Right cardiac atrium (tissue), 5 donors: ENCODE data around the gene PPP2R1A. TPM values are rescaled to one million over a fixed set of nuclear protein-coding genes. Genes with fewer than 3 reads are reported as not detected.
A peak's percentile ranks its signal among the peaks of the same experiment; 100 is the strongest.
"Not testable (repeated sequence)": the region's sequence is repeated elsewhere in the genome, so short reads cannot be mapped to it uniquely, and the experiment has no call there.

Source experiments
- ATAC-seq, 2 donors: fragments of 200-7000 bp; cut with Tn5 transposase; one replicate each; pipeline versions ENCODE4 v1.8.0 to v1.9.1; 2020; ENCODE audit warnings: moderate library complexity in 2 of 2, mild to moderate bottlenecking in 1 of 2
- DNase-seq, 3 donors: peaks; one replicate each; pipeline ENCODE4 v3.0.0-alpha.2; 2020
- H3K27ac ChIP-seq: one replicate; pipeline ENCODE4 v1.5.1; 2013; ENCODE audit warnings: mild to moderate bottlenecking, low read length, control low read depth, moderate library complexity
- H3K27me3 ChIP-seq: one replicate; pipeline ENCODE4 v1.6.1; 2013; ENCODE audit not compliant: control insufficient read depth, insufficient read depth
- H3K4me1 ChIP-seq: one replicate; pipeline ENCODE4 v1.6.1; 2013; ENCODE audit warnings: low read length; ENCODE audit not compliant: control insufficient read depth, insufficient read depth
- H3K4me3 ChIP-seq: one replicate; pipeline ENCODE4 v1.5.1; 2013; ENCODE audit warnings: low read length, control low read depth
- H3K9me3 ChIP-seq: one replicate; pipeline ENCODE4 v1.6.1; 2013; ENCODE audit warnings: low read length; ENCODE audit not compliant: control insufficient read depth
- WGBS: extraction: QIAGEN DNeasy Blood & Tissue Kit; methylation state at CpG from one replicate; pipeline ENCODE4 v1.1.7; 2013; 5-methylcytosine and 5-hydroxymethylcytosine counted together
- intact Hi-C, 4 donors: fragments of 100-400 bp; cut with DNase I; formaldehyde crosslinking; loops; one replicate each; pipeline versions ENCODE4 v1.11.0 to v1.14.0; 2022 to 2023
- polyA plus RNA-seq: library from polyadenylated mRNA; stranded (reverse); fragments of 200-250 nt; gene quantifications from one replicate; pipeline ENCODE4 v1.2.3, GENCODE V29; 2013
- total RNA-seq, 4 donors: library from RNA; stranded (reverse); fragmentation: NEBNext Ultra II Directional; extraction: Animal tissue kit (Norgen Biotek cat#: 25700); gene quantifications; one replicate each; pipeline ENCODE4 v1.2.1, GENCODE V29; 2021
- donor health status: healthy with polysubstance abuse.
- donor health status: DM: no; HTN: yes; CAD: no.
- donor health status: DM: no; HTN: no; CAD: no.
- donor health status: DM: no; HTN: yes; CAD: no; lungs with severe emphysema.
- donor health status: DM: yes; HTN: yes; CAD: no.

The PPP2R1A gene
- total and polyA plus RNA-seq, 5 donors, result 235 to 446 (median 408) TPM

- DNase-seq, H3K9me3 ChIP-seq, H3K4me1 ChIP-seq, intact Hi-C loops, H3K27me3 ChIP-seq, H3K4me3 ChIP-seq: not testable (repeated sequence)
- H3K27ac ChIP-seq, result peak overlapping the region; percentile 78
- peak in 1 of 2 donors; percentile 22 for ATAC-seq
- 58% methylated on average over 17 of the region's 17 CpGs for WGBS
Measured at GRCh38 chr19:52200755-52201391, 11.0 kb downstream of the PPP2R1A start.

- intact Hi-C loops, result no loop called here
- WGBS, result 69% methylated on average over 5 of the region's 5 CpGs
- ATAC-seq (peak; percentile 20 to 34), DNase-seq (peak in 1 of 3 donors; percentile 64)
- Histone ChIP-seq H3K4me3 (no peak overlapping the region), H3K27ac (no peak overlapping the region), H3K27me3 (no peaks in the 10 kb centered on the region), H3K4me1 (peaks cover 6% of the 10 kb centered on the region), H3K9me3 (no peaks in the 10 kb centered on the region)
Measured at GRCh38 chr19:52206481-52206880, 16.6 kb downstream of the PPP2R1A start.

GRCh38 chr19:52211203-52211602 is 21.4 kb downstream of the PPP2R1A start:
- Histone ChIP-seq H3K4me3 (no peak overlapping the region), H3K27ac (no peak overlapping the region), H3K4me1 (peaks cover 3% of the 10 kb centered on the region), H3K27me3 (no peaks in the 10 kb centered on the region), H3K9me3 (no peaks in the 10 kb centered on the region)
- DNase-seq (no peak), ATAC-seq (no peak)
- WGBS, result 93% methylated on average over 20 of the region's 20 CpGs
- intact Hi-C loops, result no loop called here

GRCh38 chr19:52211926-52212571 is 22.2 kb downstream of the PPP2R1A start:
- no peak overlapping the region for H3K27ac ChIP-seq
- H3K4me3 ChIP-seq, result no peak overlapping the region
- H3K27me3 ChIP-seq, result no peaks in the 10 kb centered on the region
- H3K4me1 ChIP-seq, result no peaks in the 10 kb centered on the region
- DNase-seq (no peak), ATAC-seq (no peak)
- intact Hi-C loops, result no loop called here
- WGBS, result 90% methylated on average over 11 of the region's 11 CpGs
- H3K9me3 ChIP-seq, result no peaks in the 10 kb centered on the region

GRCh38 chr19:52212572-52213255 is 22.9 kb downstream of the PPP2R1A start:
- no peak overlapping the region for H3K4me3 ChIP-seq
- no peak for DNase-seq
- H3K27me3 ChIP-seq, result no peaks in the 10 kb centered on the region
- H3K27ac ChIP-seq, result no peak overlapping the region
- no peaks in the 10 kb centered on the region for H3K4me1 ChIP-seq
- H3K9me3 ChIP-seq, result no peaks in the 10 kb centered on the region
- intact Hi-C loops, result no loop called here
- no peak for ATAC-seq
- WGBS, result 95% methylated on average over 25 of the region's 25 CpGs

GRCh38 chr19:52214241-52214640 is 24.4 kb downstream of the PPP2R1A start:
- ATAC-seq (no peak), DNase-seq (no peak)
- H3K27ac ChIP-seq, result no peak overlapping the region
- intact Hi-C loops, result no loop called here
- H3K9me3 ChIP-seq, result no peaks in the 10 kb centered on the region
- 97% methylated on average over 5 of the region's 5 CpGs for whole genome bisulfite sequencing
- H3K4me3 ChIP-seq, result no peak overlapping the region
- H3K4me1 ChIP-seq, result no peaks in the 10 kb centered on the region
- no peaks in the 10 kb centered on the region for H3K27me3 ChIP-seq

GRCh38 chr19:52216401-52216800 is 26.5 kb downstream of the PPP2R1A start:
- no peaks in the 10 kb centered on the region for H3K4me1 ChIP-seq
- no peak overlapping the region for H3K4me3 ChIP-seq
- no peaks in the 10 kb centered on the region for H3K27me3 ChIP-seq
- DNase-seq (no peak), ATAC-seq (no peak)
- intact Hi-C loops, result no loop called here
- H3K27ac ChIP-seq, result no peak overlapping the region
- WGBS, result over 99% methylated on average over 3 of the region's 3 CpGs
- no peaks in the 10 kb centered on the region for H3K9me3 ChIP-seq

- intact Hi-C loops, result no loop called here
- no peak overlapping the region for H3K4me3 ChIP-seq
- no peak overlapping the region for H3K27ac ChIP-seq
- 86% methylated on average over 5 of the region's 5 CpGs for WGBS
- DNase-seq (no peak), ATAC-seq (no peak)
- no peaks in the 10 kb centered on the region for H3K4me1 ChIP-seq
- no peaks in the 10 kb centered on the region for H3K27me3 ChIP-seq
- H3K9me3 ChIP-seq, result no peaks in the 10 kb centered on the region
Measured at GRCh38 chr19:52217576-52217975, 27.7 kb downstream of the PPP2R1A start.

GRCh38 chr19:52219611-52220010 is 29.8 kb downstream of the PPP2R1A start:
- DNase-seq (no peak), ATAC-seq (no peak)
- H3K9me3 ChIP-seq, result no peaks in the 10 kb centered on the region
- intact Hi-C loops, result no loop called here
- H3K4me3 ChIP-seq, result no peak overlapping the region
- H3K27me3 ChIP-seq, result no peaks in the 10 kb centered on the region
- no peaks in the 10 kb centered on the region for H3K4me1 ChIP-seq
- 93% methylated on average over 8 of the region's 8 CpGs for WGBS
- no peak overlapping the region for H3K27ac ChIP-seq

GRCh38 chr19:52221031-52221430 is 31.2 kb downstream of the PPP2R1A start:
- intact Hi-C loops, result no loop called here
- 97% methylated on average over 6 of the region's 6 CpGs for WGBS
- ATAC-seq, result no peak
- Histone ChIP-seq H3K9me3 (no peaks in the 10 kb centered on the region), H3K4me1 (no peaks in the 10 kb centered on the region), H3K27me3 (no peaks in the 10 kb centered on the region), H3K27ac (no peak overlapping the region), H3K4me3 (no peak overlapping the region)
- DNase-seq, result peak in 1 of 3 donors; percentile 37

GRCh38 chr19:52221831-52222375 is 32.1 kb downstream of the PPP2R1A start:
- H3K9me3 ChIP-seq, result no peaks in the 10 kb centered on the region
- ATAC-seq (no peak), DNase-seq (no peak)
- no peak overlapping the region for H3K4me3 ChIP-seq
- no peak overlapping the region for H3K27ac ChIP-seq
- intact Hi-C loops, result no loop called here
- H3K4me1 ChIP-seq, result no peaks in the 10 kb centered on the region
- no peaks in the 10 kb centered on the region for H3K27me3 ChIP-seq
- WGBS, result 92% methylated on average over 7 of the region's 7 CpGs
